Gastrocnemius medialis (tissue), 4 donors: Measurements from ENCODE around the gene NUBPL. TPM values are rescaled to one million over a fixed set of nuclear protein-coding genes. Genes with fewer than 3 reads are reported as not detected.

ENCODE experiments used
- ATAC-seq, 2 donors: fragments of 150-250 bp; one replicate each; pipeline ENCODE4 v1.9.1; 2016
- DNase-seq, 2 donors: peaks; one replicate each; pipeline ENCODE4 v3.0.0-alpha.2; 2019
- H3K27ac ChIP-seq, 4 donors: fragments of 200-600 bp; sonication (generic); 1 replicate in 1 of 4; 2 replicates in 3 of 4; pipeline ENCODE4 v1.5.1; 2016 to 2018; ENCODE audit warnings: mild to moderate bottlenecking in 2 of 4, moderate library complexity in 1 of 4
- H3K27me3 ChIP-seq, 3 donors: fragments of 200-600 bp; sonication (generic) in 2 of 3; 1 replicate in 1 of 3; 2 replicates in 2 of 3; pipeline versions ENCODE4 v1.5.1 to v1.6.0; 2016 to 2019; ENCODE audit warnings: mild to moderate bottlenecking in 1 of 3, moderate library complexity in 1 of 3
- H3K36me3 ChIP-seq, 2 donors: fragments of 200-600 bp; sonication (generic) in 1 of 2; one replicate each; pipeline ENCODE4 v1.5.1; 2017 to 2018
- H3K4me1 ChIP-seq, 2 donors: fragments of 200-600 bp; sonication (generic) in 1 of 2; one replicate each; pipeline ENCODE4 v1.5.1; 2016 to 2017; ENCODE audit warnings: mild to moderate bottlenecking in 2 of 2
- H3K4me3 ChIP-seq, 4 donors: fragments of 200-600 bp; sonication (generic) in 3 of 4; 1 replicate in 1 of 4; 2 replicates in 3 of 4; pipeline ENCODE4 v1.5.1; 2016 to 2019; ENCODE audit warnings: mild to moderate bottlenecking in 2 of 4
- H3K9me3 ChIP-seq, 3 donors: fragments of 200-600 bp; sonication (generic) in 2 of 3; 1 replicate in 1 of 3; 2 replicates in 2 of 3; pipeline ENCODE4 v1.5.1; 2016 to 2019
- CTCF ChIP-seq, 5 experiments: fragments of 450-650 bp in 3 of 5; fragments of 200-600 bp in 2 of 5; sonication (generic) in 2 of 5; IDR thresholded peaks in 4 of 5; conservative IDR thresholded peaks in 1 of 5; 1 replicate in 4 of 5; 2 replicates in 1 of 5; pipeline ENCODE4 v1.5.1; 2016 to 2019; ENCODE audit warnings: antibody characterized with exemption in 5 of 5, mild to moderate bottlenecking in 3 of 5, moderate library complexity in 3 of 5
- POLR2A ChIP-seq, 2 donors: fragments of 450-650 bp; IDR thresholded peaks; one replicate each; pipeline ENCODE4 v1.6.1; 2017; ENCODE audit warnings: antibody characterized with exemption in 2 of 2, mild to moderate bottlenecking in 2 of 2, moderate library complexity in 2 of 2
- in situ Hi-C, 4 donors: fragments of 200-750 bp; cut with MboI; loops; one replicate each; pipeline versions ENCODE4 v1.15.0 to v1.8.0; 2017; ENCODE audit warnings: low sequenced_read_pairs in 4 of 4
- intact Hi-C: fragments of 100-400 bp; cut with DNase I; formaldehyde crosslinking; loops from one replicate; pipeline ENCODE4 v1.15.1; 2023; ENCODE audit warnings: low total_unique reads
- total RNA-seq, 4 donors: library from RNA; depleted of rRNA; stranded (reverse); fragments of >200 nt; gene quantifications; one replicate each; pipeline versions ENCODE4 v1.1.0 to v1.2.3, GENCODE V29; 2016

Gene NUBPL
- total RNA-seq, 4 donors from 2014 or later = 4.5 to 12.3 (median 7.7) TPM

GRCh38 chr14:31660728-31661127 is 99.5 kb downstream of the NUBPL start:
- no peak overlapping the region for H3K27ac ChIP-seq
- intact Hi-C loops (no loop called here), in situ Hi-C loops (no loop called here)
- ATAC-seq (no peak), DNase-seq (no peak)
- H3K36me3 ChIP-seq = no peaks in the 10 kb centered on the region
- H3K4me3 ChIP-seq = no peak overlapping the region
- no peaks in the 10 kb centered on the region for H3K27me3 ChIP-seq
- H3K9me3 ChIP-seq = no peaks in the 10 kb centered on the region
- TF ChIP-seq CTCF (IDR thresholded peaks at IDR 0.05 in 4 of 5, conservative IDR thresholded peaks at IDR 0.05 in 1 of 5) (no peak), POLR2A (IDR thresholded peaks at IDR 0.05) (no peak)
- no peaks in the 10 kb centered on the region for H3K4me1 ChIP-seq

DNA sequence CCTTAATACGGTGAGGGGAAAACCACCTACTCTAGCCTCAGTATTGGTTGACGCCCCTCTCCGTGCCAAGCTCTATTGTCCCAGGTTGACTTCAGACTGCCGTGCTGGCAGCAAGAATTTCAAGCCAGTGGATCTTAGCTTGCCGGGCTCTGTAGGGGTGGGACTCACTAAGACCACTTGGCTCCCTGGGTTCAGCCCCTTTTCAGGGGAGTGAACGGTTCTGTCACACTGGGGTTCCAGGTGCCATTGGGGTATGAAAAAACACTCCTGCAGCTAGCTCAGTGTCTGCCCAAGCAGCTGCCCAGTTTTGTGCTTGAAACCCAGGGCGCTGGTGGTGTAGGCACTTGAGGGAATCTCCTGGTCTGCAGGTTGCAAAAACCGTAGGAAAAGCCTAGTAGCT is 107.1 kb downstream of the NUBPL start:
- H3K9me3 ChIP-seq = no peaks in the 10 kb centered on the region
- H3K36me3 ChIP-seq = no peaks in the 10 kb centered on the region
- TF ChIP-seq POLR2A (IDR thresholded peaks at IDR 0.05) (no peak), CTCF (IDR thresholded peaks at IDR 0.05 in 4 of 5, conservative IDR thresholded peaks at IDR 0.05 in 1 of 5) (no peak)
- H3K27ac ChIP-seq = no peak overlapping the region
- no peak overlapping the region for H3K4me3 ChIP-seq
- DNase-seq (no peak), ATAC-seq (no peak)
- H3K27me3 ChIP-seq = no peaks in the 10 kb centered on the region
- in situ Hi-C loops = no loop called here
- intact Hi-C loops = no loop called here
- no peaks in the 10 kb centered on the region for H3K4me1 ChIP-seq

DNA sequence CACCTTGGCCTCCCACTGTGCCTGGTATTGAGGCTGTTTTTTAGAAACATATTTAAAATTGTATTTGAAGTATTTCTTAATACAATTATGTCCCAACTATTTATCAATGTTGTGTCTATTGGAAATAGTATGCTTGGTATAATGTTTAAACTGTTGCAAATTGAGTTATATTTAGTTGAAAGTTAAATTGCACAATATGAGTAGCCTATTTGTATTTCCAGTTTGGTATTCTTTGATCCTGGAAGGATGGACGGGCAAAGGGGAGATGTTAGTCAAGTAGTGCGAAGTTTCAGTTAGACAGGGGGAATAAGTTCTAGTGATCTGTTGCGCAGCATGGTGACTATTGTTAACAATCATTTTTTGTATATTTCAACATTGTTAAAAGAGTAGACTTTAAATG is 111.5 kb downstream of the NUBPL start:
- no peaks in the 10 kb centered on the region for H3K4me1 ChIP-seq
- in situ Hi-C loops = no loop called here
- ATAC-seq = no peak

DNA sequence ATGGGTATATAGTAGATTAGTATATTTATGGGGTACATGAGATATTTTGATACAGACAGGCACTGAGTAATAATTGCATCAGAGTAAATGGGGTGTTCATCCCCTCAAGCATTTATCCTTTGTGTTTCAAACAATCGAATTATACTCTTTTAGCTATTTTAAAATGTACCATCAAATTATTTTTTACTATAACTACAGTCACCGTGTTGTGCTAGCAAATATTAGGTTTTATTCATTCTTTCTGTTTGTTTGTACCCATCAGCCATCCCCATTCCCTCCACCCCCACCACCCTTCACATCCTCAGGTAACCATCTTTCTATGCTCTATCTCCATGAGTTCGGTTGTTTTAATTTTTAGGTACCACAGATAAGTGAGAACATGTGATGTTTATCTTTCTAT is 115.8 kb downstream of the NUBPL start:
- intact Hi-C loops (no loop called here), in situ Hi-C loops (no loop called here)
- TF ChIP-seq CTCF (IDR thresholded peaks at IDR 0.05 in 4 of 5, conservative IDR thresholded peaks at IDR 0.05 in 1 of 5) (no peak), POLR2A (IDR thresholded peaks at IDR 0.05) (no peak)
- Histone ChIP-seq H3K4me3 (no peak overlapping the region), H3K27ac (no peak overlapping the region), H3K27me3 (no peaks in the 10 kb centered on the region), H3K9me3 (no peaks in the 10 kb centered on the region), H3K4me1 (no peaks in the 10 kb centered on the region), H3K36me3 (no peaks in the 10 kb centered on the region)
- ATAC-seq (no peak), DNase-seq (no peak)

More for the DNA sequence above, 111.5 kb downstream of the NUBPL start:
- H3K27ac ChIP-seq = no peak overlapping the region
- no peak for TF ChIP-seq POLR2A (IDR thresholded peaks at IDR 0.05)
- TF ChIP-seq CTCF (IDR thresholded peaks at IDR 0.05 in 4 of 5, conservative IDR thresholded peaks at IDR 0.05 in 1 of 5) = no peak
- intact Hi-C loops = no loop called here
- no peak for DNase-seq
- no peaks in the 10 kb centered on the region for H3K36me3 ChIP-seq
- H3K27me3 ChIP-seq = no peaks in the 10 kb centered on the region
- no peaks in the 10 kb centered on the region for H3K9me3 ChIP-seq
- no peak overlapping the region for H3K4me3 ChIP-seq

DNA sequence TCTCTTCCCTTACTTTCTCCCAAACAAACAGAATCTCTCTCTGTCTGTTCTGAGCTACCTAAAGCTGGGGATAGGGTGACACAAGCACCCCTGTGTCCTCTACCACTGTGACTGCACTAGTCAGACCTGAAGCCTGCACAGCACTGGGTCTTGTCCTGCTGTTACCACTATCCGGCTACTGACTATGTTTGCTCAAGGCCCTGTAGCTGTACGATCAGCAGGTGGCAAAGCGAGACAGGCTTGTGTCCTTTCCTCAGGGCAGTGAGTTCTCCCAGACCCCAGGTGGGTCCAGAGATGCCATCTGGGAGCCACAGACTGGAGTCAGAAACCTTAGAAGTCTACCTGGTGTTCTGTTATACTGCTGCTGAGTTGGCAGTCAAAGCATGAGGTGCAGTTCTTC is 116.4 kb downstream of the NUBPL start:
- no peaks in the 10 kb centered on the region for H3K4me1 ChIP-seq
- ATAC-seq = no peak
- no peaks in the 10 kb centered on the region for H3K27me3 ChIP-seq
- H3K36me3 ChIP-seq = no peaks in the 10 kb centered on the region
- in situ Hi-C loops = no loop called here
- no peak overlapping the region for H3K27ac ChIP-seq
- no peak for TF ChIP-seq POLR2A (IDR thresholded peaks at IDR 0.05)
- TF ChIP-seq CTCF (IDR thresholded peaks at IDR 0.05 in 4 of 5, conservative IDR thresholded peaks at IDR 0.05 in 1 of 5) = no peak
- H3K9me3 ChIP-seq = no peaks in the 10 kb centered on the region
- intact Hi-C loops = no loop called here
- no peak for DNase-seq
- H3K4me3 ChIP-seq = no peak overlapping the region
